Erythroblast (primary cell): ENCODE data around the gene B3GLCT.

ENCODE experiments used
- GATA1 ChIP-seq: IDR thresholded peaks from 2 replicates; pipeline ENCODE4 v1.6.1; 2011; ENCODE audit warnings: low read depth, mild to moderate bottlenecking, control low read depth, low read length, moderate library complexity
- POLR2A ChIP-seq: IDR thresholded peaks from 2 replicates; pipeline ENCODE4 v1.6.1; 2011; ENCODE audit warnings: mild to moderate bottlenecking, low read length

- TF ChIP-seq POLR2A (no peak), GATA1 (no peak)
Observed at GRCh38 chr13:31330236-31330635, 130.5 kb downstream of the B3GLCT start.
